GM12878 (cell line): ENCODE data around the gene TARBP2. TPM values are rescaled to one million over a fixed set of nuclear protein-coding genes. Genes with fewer than 3 reads are reported as not detected.

Experiments
- ATAC-seq: fragments of 200-7000 bp; cut with Tn5 transposase; 3 replicates; pipeline ENCODE4 v1.9.1; 2020; ENCODE audit warnings: mild to moderate bottlenecking, moderate library complexity
- BruUV-seq: library from RNA; stranded (reverse); fragments of 400-500 nt; replicated peaks from 2 replicates; lab custom pipeline; 2021; lab: Mats Ljungman, UMichigan
- CTCF ChIA-PET: fragments of 300-600 bp; sonication (Branson Sonifier 250); formaldehyde crosslinking; extraction: SDS; loops from one replicate; lab custom pipeline; 2021; ENCODE audit warnings: inconsistent platforms; lab: Yijun Ruan, JAX
- POLR2A ChIA-PET: fragments of 350-600 bp; formaldehyde crosslinking; extraction: SDS; loops from one replicate; lab custom pipeline; 2021; ENCODE audit warnings: inconsistent platforms; lab: Charles Lee
- RAD21 ChIA-PET: fragments of 300-600 bp; sonication (Branson Sonifier 250); formaldehyde crosslinking; loops from one replicate; lab custom pipeline; 2023; ENCODE audit warnings: antibody characterized with exemption; ENCODE audit not compliant: unreplicated experiment; lab: Charles Lee
- SMC1A ChIA-PET: fragments of 300-600 bp; sonication (Branson Sonifier 250); formaldehyde crosslinking; loops from one replicate; lab custom pipeline; 2023; ENCODE audit not compliant: unreplicated experiment, uncharacterized antibody; lab: Charles Lee
- DNase-seq: peaks from one replicate; pipeline ENCODE4 v3.0.0-alpha.2; 2011; ENCODE audit warnings: low read depth, low spot score
- FAIRE-seq: peaks from 3 replicates; lab custom pipeline; 2011; peaks lifted over from hg19 to GRCh38; lab: Jason Lieb, UNC
- H2AFZ ChIP-seq: 2 replicates; pipeline ENCODE4 v1.6.0; 2011; ENCODE audit warnings: low read depth, low read length, control low read depth; ENCODE audit not compliant: control insufficient read depth
- H3K27ac ChIP-seq: 2 replicates; pipeline ENCODE4 v1.5.1; 2011; ENCODE audit warnings: control low read depth; ENCODE audit not compliant: control insufficient read depth, insufficient read depth
- H3K27me3 ChIP-seq, 2 experiments: replicated peaks in 1 of 2; 2 replicates each; pipeline versions ENCODE4 v1.6.0 to v1.6.1; 2011; ENCODE audit warnings: low read length in 1 of 2; ENCODE audit not compliant: control insufficient read depth in 2 of 2, insufficient read depth in 2 of 2
- H3K36me3 ChIP-seq, 2 experiments: 2 replicates each; pipeline ENCODE4 v1.5.1; 2011; ENCODE audit warnings: low read length in 1 of 2; ENCODE audit not compliant: control insufficient read depth in 2 of 2, insufficient read depth in 2 of 2
- H3K4me1 ChIP-seq: 2 replicates; pipeline ENCODE4 v1.6.1; 2011; ENCODE audit warnings: mild to moderate bottlenecking, low read length, moderate library complexity, mixed read lengths; ENCODE audit not compliant: control insufficient read depth, insufficient read depth
- H3K4me2 ChIP-seq: 2 replicates; pipeline ENCODE4 v1.6.0; 2011; ENCODE audit warnings: control low read depth; ENCODE audit not compliant: control insufficient read depth, insufficient read depth
- H3K4me3 ChIP-seq: fragments of 200-600 bp; sonication (generic); 2 replicates; pipeline ENCODE4 v1.5.1; 2016
- H3K79me2 ChIP-seq: 2 replicates; pipeline ENCODE4 v1.6.0; 2011; ENCODE audit warnings: low read length; ENCODE audit not compliant: control insufficient read depth, insufficient read depth
- H3K9ac ChIP-seq: 2 replicates; pipeline ENCODE4 v1.8.0; 2011; ENCODE audit warnings: low read length, control low read depth, mixed read lengths; ENCODE audit not compliant: control insufficient read depth, insufficient read depth
- H3K9me3 ChIP-seq: replicated peaks from 3 replicates; pipeline ENCODE4 v1.5.1; 2011; ENCODE audit warnings: mild to moderate bottlenecking, low read length; ENCODE audit not compliant: control insufficient read depth, insufficient read depth
- H4K20me1 ChIP-seq: 2 replicates; pipeline ENCODE4 v1.6.0; 2011; ENCODE audit not compliant: control insufficient read depth, insufficient read depth
- BRCA1 ChIP-seq: IDR thresholded peaks from 2 replicates; pipeline ENCODE4 v1.6.1; 2011; ENCODE audit warnings: low read depth, low read length, improper control_type of control experiment
- CHD1 ChIP-seq: IDR thresholded peaks from 2 replicates; pipeline ENCODE4 v1.6.1; 2012; ENCODE audit warnings: low read depth, low read length, improper control_type of control experiment
- IRF4 ChIP-seq: IDR thresholded peaks from 2 replicates; pipeline ENCODE4 v1.6.1; 2011; ENCODE audit warnings: low read depth, low read length
- NBN ChIP-seq: fragments of 450-650 bp; IDR thresholded peaks from 2 replicates; pipeline ENCODE4 v1.6.1; 2016
- NR2F1 ChIP-seq: fragments of 450-650 bp; conservative IDR thresholded peaks from 2 replicates; pipeline ENCODE4 v1.6.1; 2017; ENCODE audit warnings: mild to moderate bottlenecking
- SIX5 ChIP-seq: IDR thresholded peaks from 2 replicates; pipeline ENCODE4 v1.6.1; 2011; ENCODE audit warnings: mild to moderate bottlenecking, low read depth, low read length, moderate library complexity; ENCODE audit not compliant: severe bottlenecking
- SP1 ChIP-seq: IDR thresholded peaks from one replicate; pipeline ENCODE4 v1.6.1; 2011; ENCODE audit warnings: low read depth, low read length
- SREBF1 ChIP-seq: IDR thresholded peaks from 2 replicates; pipeline ENCODE4 v1.6.1; 2012; ENCODE audit warnings: mild to moderate bottlenecking, low read length
- SREBF2 ChIP-seq: IDR thresholded peaks from 2 replicates; pipeline ENCODE4 v1.6.1; 2012; ENCODE audit warnings: mild to moderate bottlenecking, low read length
- TBL1XR1 ChIP-seq: IDR thresholded peaks from 2 replicates; pipeline ENCODE4 v1.6.1; 2012; ENCODE audit warnings: low read depth, low read length, improper control_type of control experiment
- ZNF274 ChIP-seq: IDR thresholded peaks from one replicate; pipeline ENCODE4 v1.8.0; 2011; ENCODE audit not compliant: insufficient read length, insufficient read depth
- WGBS: methylation state at CpG from one replicate; pipeline ENCODE4 v1.1.6; 2016; ENCODE audit warnings: low lambda C conversion rate; ENCODE audit not compliant: insufficient replicate concordance, insufficient coverage; ENCODE audit errors: missing lambda C conversion rate; 5-methylcytosine and 5-hydroxymethylcytosine counted together
- in situ Hi-C: fragments of 300-500 bp; cut with MboI; formaldehyde crosslinking; loops from 9 replicates; pipeline ENCODE4 v1.14.3; 2018; ENCODE audit warnings: mixed read lengths
- intact Hi-C: fragments of 100-400 bp; cut with micrococcal nuclease; formaldehyde crosslinking; loops from one replicate; pipeline ENCODE4 v1.14.2; 2022; ENCODE audit not compliant: unreplicated experiment
- polyA plus RNA-seq, 11 experiments: library from polyadenylated mRNA; depleted of rRNA in 4 of 11; unstranded in 6 of 11; stranded (reverse) in 5 of 11; fragments of >200 nt; fragmentation: Nextera tagmentation in 4 of 11; fragmentation: Illumina TruSeq in 1 of 11; extraction: Ambion mirVana in 4 of 11; extraction: Trizol in 1 of 11; gene quantifications; 1 replicate in 1 of 11; 2 replicates in 10 of 11; pipeline versions ENCODE4 v1.2.1 to v1.2.3, GENCODE V29; 2011 to 2016; ENCODE audit warnings: inconsistent platforms in 2 of 11, missing spikeins in 2 of 11, low read depth in 1 of 11
- total RNA-seq, 4 experiments: library from RNA; depleted of rRNA in 3 of 4; stranded (reverse); fragments of >200 nt in 3 of 4; fragmentation: Illumina TruSeq in 1 of 4; extraction: Trizol in 1 of 4; gene quantifications; 2 replicates each; pipeline versions ENCODE4 v1.2.1 to v1.2.3, GENCODE V29; 2013 to 2021
- TF ChIP-seq, protein P1 (sequence below): fragments of 150-350 bp; IDR thresholded peaks from 2 replicates; pipeline ENCODE4 v1.6.1; 2014; ENCODE audit warnings: mild to moderate bottlenecking, low read depth, low read length
- TF ChIP-seq, protein P2 (sequence below): IDR thresholded peaks from 2 replicates; pipeline ENCODE4 v1.6.1; 2011; ENCODE audit warnings: mild to moderate bottlenecking, low read depth, low read length, moderate library complexity; ENCODE audit not compliant: insufficient replicate concordance
- TF ChIP-seq, protein P3 (sequence below): IDR thresholded peaks from 2 replicates; pipeline ENCODE4 v1.6.1; 2012; ENCODE audit warnings: improper control_type of control experiment, low read depth, low read length; ENCODE audit not compliant: insufficient replicate concordance

TARBP2 gene
- total and polyA plus RNA-seq, 10 of the 15 experiments (the other 5 are each of a cell fraction or from before 2014, with no cell fraction given) = 5.5 to 60.1 (median 36.8) TPM

DNA sequence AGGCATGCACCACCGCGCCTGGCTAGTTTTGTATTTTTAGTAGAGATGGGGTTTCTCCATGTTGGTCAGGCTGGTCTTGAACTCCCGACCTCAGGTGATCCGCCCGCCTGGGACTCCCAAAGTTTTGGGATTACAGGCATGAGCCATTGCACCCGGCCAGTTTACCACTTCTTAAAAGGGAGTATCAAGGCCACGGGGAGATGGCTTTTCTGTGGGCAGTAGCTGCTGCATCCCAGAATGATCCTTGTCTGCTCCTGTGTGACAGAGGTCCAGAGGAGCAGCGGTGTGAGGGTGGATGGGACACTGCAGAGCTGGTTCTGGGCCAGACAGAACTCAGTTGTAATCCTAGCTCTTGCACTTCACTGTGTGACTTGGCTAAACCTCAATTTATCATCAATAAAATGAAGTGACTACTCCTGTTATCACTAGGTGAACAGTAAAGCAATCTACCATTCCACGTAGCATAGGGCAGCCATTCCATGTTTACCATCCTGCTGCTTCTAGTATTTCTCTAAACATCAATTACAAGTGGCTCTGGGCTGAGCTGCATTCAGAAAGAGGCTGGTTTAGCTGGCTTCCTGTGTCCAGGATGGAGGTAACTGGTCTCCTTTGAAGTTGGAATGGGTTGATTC is 9.2 kb downstream of the TARBP2 start:
- H3K4me3 ChIP-seq = no peak overlapping the region
- peaks cover 10 to 27% of the 10 kb centered on the region in 2 experiments; a peak in 3 of 4 replicates for H3K36me3 ChIP-seq
- CTCF ChIA-PET = interaction anchor here (0.7 to 4.7 kb wide), 10 partner anchors 19 to 352 kb away, joined by 3 to 55 read pairs (median 10); partner anchors contain the start of genes AAAS and AMHR2
- H3K9ac ChIP-seq = no peak overlapping the region
- TF ChIP-seq SREBF1 (no peak), NR2F1 (no peak), CHD1 (no peak), IRF4 (no peak), BRCA1 (no peak), SIX5 (no peak), TBL1XR1 (no peak), SP1 (no peak), ZNF274 (no peak), SREBF2 (no peak), NBN (no peak)
- TF ChIP-seq, protein P1, sequence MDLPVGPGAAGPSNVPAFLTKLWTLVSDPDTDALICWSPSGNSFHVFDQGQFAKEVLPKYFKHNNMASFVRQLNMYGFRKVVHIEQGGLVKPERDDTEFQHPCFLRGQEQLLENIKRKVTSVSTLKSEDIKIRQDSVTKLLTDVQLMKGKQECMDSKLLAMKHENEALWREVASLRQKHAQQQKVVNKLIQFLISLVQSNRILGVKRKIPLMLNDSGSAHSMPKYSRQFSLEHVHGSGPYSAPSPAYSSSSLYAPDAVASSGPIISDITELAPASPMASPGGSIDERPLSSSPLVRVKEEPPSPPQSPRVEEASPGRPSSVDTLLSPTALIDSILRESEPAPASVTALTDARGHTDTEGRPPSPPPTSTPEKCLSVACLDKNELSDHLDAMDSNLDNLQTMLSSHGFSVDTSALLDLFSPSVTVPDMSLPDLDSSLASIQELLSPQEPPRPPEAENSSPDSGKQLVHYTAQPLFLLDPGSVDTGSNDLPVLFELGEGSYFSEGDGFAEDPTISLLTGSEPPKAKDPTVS = no peak
- TF ChIP-seq, protein P2, sequence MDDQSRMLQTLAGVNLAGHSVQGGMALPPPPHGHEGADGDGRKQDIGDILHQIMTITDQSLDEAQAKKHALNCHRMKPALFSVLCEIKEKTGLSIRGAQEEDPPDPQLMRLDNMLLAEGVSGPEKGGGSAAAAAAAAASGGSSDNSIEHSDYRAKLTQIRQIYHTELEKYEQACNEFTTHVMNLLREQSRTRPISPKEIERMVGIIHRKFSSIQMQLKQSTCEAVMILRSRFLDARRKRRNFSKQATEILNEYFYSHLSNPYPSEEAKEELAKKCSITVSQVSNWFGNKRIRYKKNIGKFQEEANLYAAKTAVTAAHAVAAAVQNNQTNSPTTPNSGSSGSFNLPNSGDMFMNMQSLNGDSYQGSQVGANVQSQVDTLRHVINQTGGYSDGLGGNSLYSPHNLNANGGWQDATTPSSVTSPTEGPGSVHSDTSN = no peak
- TF ChIP-seq, protein P3, sequence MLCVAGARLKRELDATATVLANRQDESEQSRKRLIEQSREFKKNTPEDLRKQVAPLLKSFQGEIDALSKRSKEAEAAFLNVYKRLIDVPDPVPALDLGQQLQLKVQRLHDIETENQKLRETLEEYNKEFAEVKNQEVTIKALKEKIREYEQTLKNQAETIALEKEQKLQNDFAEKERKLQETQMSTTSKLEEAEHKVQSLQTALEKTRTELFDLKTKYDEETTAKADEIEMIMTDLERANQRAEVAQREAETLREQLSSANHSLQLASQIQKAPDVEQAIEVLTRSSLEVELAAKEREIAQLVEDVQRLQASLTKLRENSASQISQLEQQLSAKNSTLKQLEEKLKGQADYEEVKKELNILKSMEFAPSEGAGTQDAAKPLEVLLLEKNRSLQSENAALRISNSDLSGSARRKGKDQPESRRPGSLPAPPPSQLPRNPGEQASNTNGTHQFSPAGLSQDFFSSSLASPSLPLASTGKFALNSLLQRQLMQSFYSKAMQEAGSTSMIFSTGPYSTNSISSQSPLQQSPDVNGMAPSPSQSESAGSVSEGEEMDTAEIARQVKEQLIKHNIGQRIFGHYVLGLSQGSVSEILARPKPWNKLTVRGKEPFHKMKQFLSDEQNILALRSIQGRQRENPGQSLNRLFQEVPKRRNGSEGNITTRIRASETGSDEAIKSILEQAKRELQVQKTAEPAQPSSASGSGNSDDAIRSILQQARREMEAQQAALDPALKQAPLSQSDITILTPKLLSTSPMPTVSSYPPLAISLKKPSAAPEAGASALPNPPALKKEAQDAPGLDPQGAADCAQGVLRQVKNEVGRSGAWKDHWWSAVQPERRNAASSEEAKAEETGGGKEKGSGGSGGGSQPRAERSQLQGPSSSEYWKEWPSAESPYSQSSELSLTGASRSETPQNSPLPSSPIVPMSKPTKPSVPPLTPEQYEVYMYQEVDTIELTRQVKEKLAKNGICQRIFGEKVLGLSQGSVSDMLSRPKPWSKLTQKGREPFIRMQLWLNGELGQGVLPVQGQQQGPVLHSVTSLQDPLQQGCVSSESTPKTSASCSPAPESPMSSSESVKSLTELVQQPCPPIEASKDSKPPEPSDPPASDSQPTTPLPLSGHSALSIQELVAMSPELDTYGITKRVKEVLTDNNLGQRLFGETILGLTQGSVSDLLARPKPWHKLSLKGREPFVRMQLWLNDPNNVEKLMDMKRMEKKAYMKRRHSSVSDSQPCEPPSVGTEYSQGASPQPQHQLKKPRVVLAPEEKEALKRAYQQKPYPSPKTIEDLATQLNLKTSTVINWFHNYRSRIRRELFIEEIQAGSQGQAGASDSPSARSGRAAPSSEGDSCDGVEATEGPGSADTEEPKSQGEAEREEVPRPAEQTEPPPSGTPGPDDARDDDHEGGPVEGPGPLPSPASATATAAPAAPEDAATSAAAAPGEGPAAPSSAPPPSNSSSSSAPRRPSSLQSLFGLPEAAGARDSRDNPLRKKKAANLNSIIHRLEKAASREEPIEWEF = no peak
- TF ChIP-seq, all 136 proteins: peak for 0
- Histone ChIP-seq H3K9me3 (no peaks in the 10 kb centered on the region), H3K4me2 (no peak overlapping the region), H3K27me3 (no peaks in the 10 kb centered on the region), H3K27ac (no peak overlapping the region), H3K4me1 (0 out of 2 replicates have a peak, but pooled peaks cover 3% of the 10 kb centered on the region), H4K20me1 (no peaks in the 10 kb centered on the region), H2AFZ (no peak overlapping the region), H3K79me2 (no peaks in the 10 kb centered on the region)
- SMC1A ChIA-PET = interaction anchor here (0.7 to 4.9 kb wide), 5 partner anchors 11 to 154 kb away, joined by 3 to 32 read pairs (median 3); partner anchors contain the start of gene MAP3K12
- intact Hi-C loops (no loop called here), in situ Hi-C loops (no loop called here)
- RAD21 ChIA-PET = interaction anchor here (0.7 kb wide), 1 partner anchor 158 kb away, joined by 3 read pairs; no protein-coding TSS in a partner anchor
- no peak for FAIRE-seq
- no peak for DNase-seq
- no TSS peak for BruUV-seq
- POLR2A ChIA-PET = interaction anchor here (1.2 kb wide), 1 partner anchor 9 kb away, joined by 4 read pairs; the partner anchor contains the start of gene TARBP2
- no peak for ATAC-seq
- WGBS = 97% methylated on average over 9 of the region's 9 CpGs
